ENCODE measurements around the gene MTAP. TPM values are rescaled to one million over a fixed set of nuclear protein-coding genes. Genes with fewer than 3 reads are reported as not detected.

MTAP gene
- total and polyA plus RNA-seq, 2 of the 13 experiments (the other 11 are each of a cell fraction or from before 2014, with no cell fraction given): 16.7 to 51.2 TPM

DNA sequence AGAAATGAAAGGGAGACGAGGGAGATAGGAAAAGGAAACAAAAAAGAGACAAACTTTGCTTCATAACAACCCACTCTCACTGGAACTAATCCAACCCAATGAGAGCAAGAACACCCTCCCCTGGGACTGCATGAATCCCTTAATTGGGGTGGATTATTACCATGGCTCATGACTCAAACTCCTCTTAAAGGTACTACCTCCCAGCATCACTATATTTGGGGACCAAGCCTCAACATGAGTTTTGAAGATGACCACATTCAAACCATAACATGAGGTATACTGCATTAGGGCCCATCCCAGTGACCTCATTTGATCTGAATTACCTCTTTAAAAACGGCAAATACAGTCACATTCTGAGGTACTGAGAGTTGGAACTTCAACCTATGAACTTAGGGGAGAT, 8.0 kb downstream of the MTAP start:
- ChIA-PET CTCF (ENCODE audit: low intra/inter-chr PET ratio, low total read pairs) (no interaction called here), POLR2A (no interaction called here)
- Histone ChIP-seq H3K27ac (ENCODE audit: extremely low read length, insufficient read depth, low read length) (no peak overlapping the region), H4K20me1 (ENCODE audit: insufficient read depth, low read length) (peaks cover 18% of the 10 kb centered on the region), H3K4me2 (ENCODE audit: low read depth, low read length) (no peak overlapping the region), H2AFZ (ENCODE audit: low read length) (no peak overlapping the region), H3K36me3 (replicated peaks in 1 of 2; ENCODE audit: control insufficient read depth in 1 of 2, insufficient read depth in 2 of 2, low read length in 2 of 2) (peaks cover 14 to 32% of the 10 kb centered on the region in 2 experiments), H3K9ac (ENCODE audit: insufficient read depth, low read depth, low read length) (no peak overlapping the region), H3K9me3 (ENCODE audit: low read length) (no peaks in the 10 kb centered on the region), H3K4me3 (replicated peaks in 1 of 3; ENCODE audit: insufficient read depth in 1 of 3, low read depth in 2 of 3, low read length in 3 of 3) (no peak overlapping the region), H3K79me2 (ENCODE audit: insufficient read depth, low read length) (peaks cover 43% of the 10 kb centered on the region), H3K27me3 (ENCODE audit: control insufficient read depth in 1 of 2, insufficient read depth in 2 of 2, low read length in 2 of 2) (no peaks in the 10 kb centered on the region), H3K4me1 (ENCODE audit: insufficient read depth, low read length) (peaks cover 17% of the 10 kb centered on the region)
- 96% methylated on average over 2 of the region's 2 CpGs for WGBS (ENCODE audit: low lambda C conversion rate)
- ATAC-seq: no peak
- BruUV-seq (replicated peaks): no TSS peak
- TF ChIP-seq POLR2A (IDR thresholded peaks at IDR 0.05; ENCODE audit: insufficient read depth in 1 of 2, low read depth in 2 of 2, low read length in 2 of 2) (0 out of 4 replicates have a peak, but pooled peaks of 1 of the 2 experiments have one; percentile 23), SNAPC2 (CRISPR knock-in tag; IDR thresholded peaks at IDR 0.05) (no peak)
- FAIRE-seq: no peak
- intact Hi-C loops (cut with micrococcal nuclease; ENCODE audit: unreplicated experiment): no loop called here
- DNase-seq (ENCODE audit: low spot score): no peak
- in situ Hi-C loops (cut with HindIII; ENCODE audit: extremely low pct_ligation_motif_present, low pct_unique_long_range_greater_than_20kb): loop anchor here (5.0 to 25.0 kb wide), 4 partner anchors 224 to 627 kb away; partner anchors contain the start of gene DMRTA1

DNA sequence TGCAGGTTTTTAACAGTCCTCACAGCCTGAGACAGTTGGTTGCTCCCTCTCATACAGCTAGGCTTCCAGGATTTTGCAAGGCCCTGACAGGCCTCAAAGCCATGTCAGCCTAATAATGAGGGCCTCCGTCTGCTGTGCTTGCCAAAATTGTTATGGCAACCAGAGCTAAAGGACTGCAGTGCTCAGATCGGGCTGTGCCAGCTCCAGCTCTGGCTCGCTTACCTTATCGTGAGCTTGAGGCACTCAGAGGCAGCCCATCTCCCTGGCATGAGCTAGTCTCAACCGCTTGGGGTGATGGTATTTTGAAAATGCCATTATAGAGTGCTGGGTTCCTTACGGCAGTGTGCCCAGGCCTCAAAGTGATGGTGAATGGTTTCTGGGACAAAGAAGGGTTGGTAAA, 8.4 kb downstream of the MTAP start:
- peaks cover 38% of the 10 kb centered on the region for H3K79me2 ChIP-seq (ENCODE audit: insufficient read depth, low read length)
- in situ Hi-C loops (cut with HindIII; ENCODE audit: extremely low pct_ligation_motif_present, low pct_unique_long_range_greater_than_20kb): loop anchor here (5.0 to 25.0 kb wide), 4 partner anchors 224 to 626 kb away; partner anchors contain the start of gene DMRTA1
- H3K27ac ChIP-seq (ENCODE audit: extremely low read length, insufficient read depth, low read length): no peak overlapping the region

More for the DNA sequence above, 8.4 kb downstream of the MTAP start:
- H3K9me3 ChIP-seq (ENCODE audit: low read length): no peaks in the 10 kb centered on the region
- H3K4me2 ChIP-seq (ENCODE audit: low read depth, low read length): no peak overlapping the region
- CTCF ChIA-PET (ENCODE audit: low intra/inter-chr PET ratio, low total read pairs): no interaction called here
- POLR2A ChIA-PET: no interaction called here
- FAIRE-seq (no peak), DNase-seq (ENCODE audit: low spot score) (no peak), ATAC-seq (no peak)
- H3K4me3 ChIP-seq (replicated peaks in 1 of 3; ENCODE audit: insufficient read depth in 1 of 3, low read depth in 2 of 3, low read length in 3 of 3): no peak overlapping the region
- no peaks in the 10 kb centered on the region for H3K27me3 ChIP-seq (ENCODE audit: control insufficient read depth in 1 of 2, insufficient read depth in 2 of 2, low read length in 2 of 2)
- TF ChIP-seq RBM22 (optimal IDR thresholded peaks at IDR 0.05; ENCODE audit: low read length) (peak; percentile 25), FOXM1 (CRISPR knock-in tag; IDR thresholded peaks at IDR 0.05) (no peak), ZBTB39 (CRISPR knock-in tag; IDR thresholded peaks at IDR 0.05) (no peak)
- TF ChIP-seq, protein P1, sequence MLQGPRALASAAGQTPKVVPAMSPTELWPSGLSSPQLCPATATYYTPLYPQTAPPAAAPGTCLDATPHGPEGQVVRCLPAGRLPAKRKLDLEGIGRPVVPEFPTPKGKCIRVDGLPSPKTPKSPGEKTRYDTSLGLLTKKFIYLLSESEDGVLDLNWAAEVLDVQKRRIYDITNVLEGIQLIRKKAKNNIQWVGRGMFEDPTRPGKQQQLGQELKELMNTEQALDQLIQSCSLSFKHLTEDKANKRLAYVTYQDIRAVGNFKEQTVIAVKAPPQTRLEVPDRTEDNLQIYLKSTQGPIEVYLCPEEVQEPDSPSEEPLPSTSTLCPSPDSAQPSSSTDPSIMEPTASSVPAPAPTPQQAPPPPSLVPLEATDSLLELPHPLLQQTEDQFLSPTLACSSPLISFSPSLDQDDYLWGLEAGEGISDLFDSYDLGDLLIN (CRISPR knock-in tag; IDR thresholded peaks at IDR 0.05; ENCODE audit: borderline replicate concordance): no peak
- peaks cover 17 to 37% of the 10 kb centered on the region in 2 experiments for H3K36me3 ChIP-seq (replicated peaks in 1 of 2; ENCODE audit: control insufficient read depth in 1 of 2, insufficient read depth in 2 of 2, low read length in 2 of 2)
- H3K4me1 ChIP-seq (ENCODE audit: insufficient read depth, low read length): peaks cover 12% of the 10 kb centered on the region
- no peak overlapping the region for H2AFZ ChIP-seq (ENCODE audit: low read length)
- peaks cover 18% of the 10 kb centered on the region for H4K20me1 ChIP-seq (ENCODE audit: insufficient read depth, low read length)
- intact Hi-C loops (cut with micrococcal nuclease; ENCODE audit: unreplicated experiment): no loop called here
- BruUV-seq (replicated peaks): no TSS peak
- WGBS (ENCODE audit: low lambda C conversion rate): 100% methylated on average over 4 of the region's 6 CpGs
- no peak overlapping the region for H3K9ac ChIP-seq (ENCODE audit: insufficient read depth, low read depth, low read length)
